H1 (cell line): ENCODE measurements around the gene ZDHHC16. TPM values are rescaled to one million over a fixed set of nuclear protein-coding genes. Genes with fewer than 3 reads are reported as not detected.

Experiments used
- BCL11A ChIP-seq, 2 experiments: IDR thresholded peaks; one replicate each; pipeline ENCODE4 v1.6.1; 2011; ENCODE audit warnings: low read depth in 2 of 2, low read length in 2 of 2, mild to moderate bottlenecking in 2 of 2
- CEBPB ChIP-seq: IDR thresholded peaks from 2 replicates; pipeline ENCODE4 v1.6.1; 2012; ENCODE audit warnings: low read depth, low read length
- CHD2 ChIP-seq: IDR thresholded peaks from 2 replicates; pipeline ENCODE4 v1.6.1; 2012; ENCODE audit warnings: low read length, improper control_type of control experiment
- GABPA ChIP-seq: IDR thresholded peaks from 2 replicates; pipeline ENCODE4 v1.6.1; 2011; ENCODE audit warnings: mild to moderate bottlenecking, low read length, moderate library complexity, borderline replicate concordance; ENCODE audit not compliant: insufficient read depth
- NRF1 ChIP-seq: IDR thresholded peaks from 2 replicates; pipeline ENCODE4 v1.6.1; 2011; ENCODE audit warnings: mild to moderate bottlenecking, low read depth, low read length, improper control_type of control experiment
- SIX5 ChIP-seq: IDR thresholded peaks from 2 replicates; pipeline ENCODE4 v1.6.1; 2011; ENCODE audit warnings: mild to moderate bottlenecking, low read depth, low read length
- SUZ12 ChIP-seq: fragments of 200-600 bp; sonication (generic); IDR thresholded peaks from 2 replicates; pipeline ENCODE4 v1.6.1; 2012; ENCODE audit warnings: mild to moderate bottlenecking, inconsistent platforms, low read length, moderate library complexity, mixed read lengths
- TCF12 ChIP-seq: IDR thresholded peaks from 2 replicates; pipeline ENCODE4 v1.6.1; 2011; ENCODE audit warnings: low read depth, mild to moderate bottlenecking, low read length
- YY1 ChIP-seq: IDR thresholded peaks from 2 replicates; pipeline ENCODE4 v1.6.1; 2011; ENCODE audit warnings: low read depth, mild to moderate bottlenecking, low read length
- polyA plus RNA-seq, 7 experiments: library from polyadenylated mRNA; depleted of rRNA in 3 of 7; stranded (reverse) in 5 of 7; unstranded in 2 of 7; fragments of >200 nt in 5 of 7; fragments of 200-250 nt in 2 of 7; gene quantifications; 1 replicate in 5 of 7; 2 replicates in 1 of 7; 4 replicates in 1 of 7; pipeline versions ENCODE4 v1.2.1 to v1.2.3, GENCODE V29; 2011 to 2013; ENCODE audit warnings: missing spikeins in 2 of 7, mixed read lengths in 2 of 7
- total RNA-seq: library from RNA; stranded (reverse); fragmentation: NEBNext Ultra II Directional; extraction: Animal tissue kit (Norgen Biotek cat#: 25700); gene quantifications from 2 replicates; pipeline ENCODE4 v1.2.1, GENCODE V29; 2021
- TF ChIP-seq, protein P1 (sequence below): fragments of 300-600 bp; sonication (generic); IDR thresholded peaks from 2 replicates; pipeline ENCODE4 v1.7.1; 2012; ENCODE audit warnings: low read length, moderate library complexity, mild to moderate bottlenecking, inconsistent platforms; ENCODE audit not compliant: insufficient replicate concordance

ZDHHC16 gene
- total and polyA plus RNA-seq, 2 of the 8 experiments (the other 6 are each of a cell fraction or from before 2014, with no cell fraction given), result 45.9 to 108 TPM

DNA sequence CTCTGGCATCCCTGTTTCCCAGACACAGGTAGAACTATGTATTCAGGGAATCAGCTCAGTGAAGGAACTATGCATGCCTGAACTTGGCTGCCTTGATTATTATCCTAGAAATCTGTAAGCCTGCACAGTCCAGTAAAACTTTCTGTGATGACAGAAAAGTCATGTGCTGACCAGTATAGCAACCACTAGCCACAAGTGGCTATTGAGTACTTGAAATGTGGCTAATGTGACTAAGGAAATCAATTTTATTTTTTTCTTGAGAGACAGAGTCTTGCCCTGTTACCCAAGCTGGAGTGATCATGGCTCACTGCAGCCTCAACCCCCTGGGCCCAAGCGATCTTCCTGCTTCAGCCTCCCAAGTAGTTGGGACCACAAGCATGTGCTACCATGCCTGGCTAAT is 3.7 kb upstream of the ZDHHC16 start (continued):
- TF ChIP-seq, protein P1, sequence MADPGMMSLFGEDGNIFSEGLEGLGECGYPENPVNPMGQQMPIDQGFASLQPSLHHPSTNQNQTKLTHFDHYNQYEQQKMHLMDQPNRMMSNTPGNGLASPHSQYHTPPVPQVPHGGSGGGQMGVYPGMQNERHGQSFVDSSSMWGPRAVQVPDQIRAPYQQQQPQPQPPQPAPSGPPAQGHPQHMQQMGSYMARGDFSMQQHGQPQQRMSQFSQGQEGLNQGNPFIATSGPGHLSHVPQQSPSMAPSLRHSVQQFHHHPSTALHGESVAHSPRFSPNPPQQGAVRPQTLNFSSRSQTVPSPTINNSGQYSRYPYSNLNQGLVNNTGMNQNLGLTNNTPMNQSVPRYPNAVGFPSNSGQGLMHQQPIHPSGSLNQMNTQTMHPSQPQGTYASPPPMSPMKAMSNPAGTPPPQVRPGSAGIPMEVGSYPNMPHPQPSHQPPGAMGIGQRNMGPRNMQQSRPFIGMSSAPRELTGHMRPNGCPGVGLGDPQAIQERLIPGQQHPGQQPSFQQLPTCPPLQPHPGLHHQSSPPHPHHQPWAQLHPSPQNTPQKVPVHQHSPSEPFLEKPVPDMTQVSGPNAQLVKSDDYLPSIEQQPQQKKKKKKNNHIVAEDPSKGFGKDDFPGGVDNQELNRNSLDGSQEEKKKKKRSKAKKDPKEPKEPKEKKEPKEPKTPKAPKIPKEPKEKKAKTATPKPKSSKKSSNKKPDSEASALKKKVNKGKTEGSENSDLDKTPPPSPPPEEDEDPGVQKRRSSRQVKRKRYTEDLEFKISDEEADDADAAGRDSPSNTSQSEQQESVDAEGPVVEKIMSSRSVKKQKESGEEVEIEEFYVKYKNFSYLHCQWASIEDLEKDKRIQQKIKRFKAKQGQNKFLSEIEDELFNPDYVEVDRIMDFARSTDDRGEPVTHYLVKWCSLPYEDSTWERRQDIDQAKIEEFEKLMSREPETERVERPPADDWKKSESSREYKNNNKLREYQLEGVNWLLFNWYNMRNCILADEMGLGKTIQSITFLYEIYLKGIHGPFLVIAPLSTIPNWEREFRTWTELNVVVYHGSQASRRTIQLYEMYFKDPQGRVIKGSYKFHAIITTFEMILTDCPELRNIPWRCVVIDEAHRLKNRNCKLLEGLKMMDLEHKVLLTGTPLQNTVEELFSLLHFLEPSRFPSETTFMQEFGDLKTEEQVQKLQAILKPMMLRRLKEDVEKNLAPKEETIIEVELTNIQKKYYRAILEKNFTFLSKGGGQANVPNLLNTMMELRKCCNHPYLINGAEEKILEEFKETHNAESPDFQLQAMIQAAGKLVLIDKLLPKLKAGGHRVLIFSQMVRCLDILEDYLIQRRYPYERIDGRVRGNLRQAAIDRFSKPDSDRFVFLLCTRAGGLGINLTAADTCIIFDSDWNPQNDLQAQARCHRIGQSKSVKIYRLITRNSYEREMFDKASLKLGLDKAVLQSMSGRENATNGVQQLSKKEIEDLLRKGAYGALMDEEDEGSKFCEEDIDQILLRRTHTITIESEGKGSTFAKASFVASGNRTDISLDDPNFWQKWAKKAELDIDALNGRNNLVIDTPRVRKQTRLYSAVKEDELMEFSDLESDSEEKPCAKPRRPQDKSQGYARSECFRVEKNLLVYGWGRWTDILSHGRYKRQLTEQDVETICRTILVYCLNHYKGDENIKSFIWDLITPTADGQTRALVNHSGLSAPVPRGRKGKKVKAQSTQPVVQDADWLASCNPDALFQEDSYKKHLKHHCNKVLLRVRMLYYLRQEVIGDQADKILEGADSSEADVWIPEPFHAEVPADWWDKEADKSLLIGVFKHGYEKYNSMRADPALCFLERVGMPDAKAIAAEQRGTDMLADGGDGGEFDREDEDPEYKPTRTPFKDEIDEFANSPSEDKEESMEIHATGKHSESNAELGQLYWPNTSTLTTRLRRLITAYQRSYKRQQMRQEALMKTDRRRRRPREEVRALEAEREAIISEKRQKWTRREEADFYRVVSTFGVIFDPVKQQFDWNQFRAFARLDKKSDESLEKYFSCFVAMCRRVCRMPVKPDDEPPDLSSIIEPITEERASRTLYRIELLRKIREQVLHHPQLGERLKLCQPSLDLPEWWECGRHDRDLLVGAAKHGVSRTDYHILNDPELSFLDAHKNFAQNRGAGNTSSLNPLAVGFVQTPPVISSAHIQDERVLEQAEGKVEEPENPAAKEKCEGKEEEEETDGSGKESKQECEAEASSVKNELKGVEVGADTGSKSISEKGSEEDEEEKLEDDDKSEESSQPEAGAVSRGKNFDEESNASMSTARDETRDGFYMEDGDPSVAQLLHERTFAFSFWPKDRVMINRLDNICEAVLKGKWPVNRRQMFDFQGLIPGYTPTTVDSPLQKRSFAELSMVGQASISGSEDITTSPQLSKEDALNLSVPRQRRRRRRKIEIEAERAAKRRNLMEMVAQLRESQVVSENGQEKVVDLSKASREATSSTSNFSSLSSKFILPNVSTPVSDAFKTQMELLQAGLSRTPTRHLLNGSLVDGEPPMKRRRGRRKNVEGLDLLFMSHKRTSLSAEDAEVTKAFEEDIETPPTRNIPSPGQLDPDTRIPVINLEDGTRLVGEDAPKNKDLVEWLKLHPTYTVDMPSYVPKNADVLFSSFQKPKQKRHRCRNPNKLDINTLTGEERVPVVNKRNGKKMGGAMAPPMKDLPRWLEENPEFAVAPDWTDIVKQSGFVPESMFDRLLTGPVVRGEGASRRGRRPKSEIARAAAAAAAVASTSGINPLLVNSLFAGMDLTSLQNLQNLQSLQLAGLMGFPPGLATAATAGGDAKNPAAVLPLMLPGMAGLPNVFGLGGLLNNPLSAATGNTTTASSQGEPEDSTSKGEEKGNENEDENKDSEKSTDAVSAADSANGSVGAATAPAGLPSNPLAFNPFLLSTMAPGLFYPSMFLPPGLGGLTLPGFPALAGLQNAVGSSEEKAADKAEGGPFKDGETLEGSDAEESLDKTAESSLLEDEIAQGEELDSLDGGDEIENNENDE, result no peak
- TF ChIP-seq SIX5 (no peak), TCF12 (no peak), YY1 (no peak), CEBPB (no peak), CHD2 (no peak), BCL11A (IDR thresholded peaks at IDR 0.05; ENCODE audit: low read depth in 2 of 2, low read length in 2 of 2) (no peak), NRF1 (no peak), GABPA (no peak), SUZ12 (no peak)
- TF ChIP-seq, all 59 proteins: peak for 0
